Cardiac muscle cell (in vitro differentiated cells and primary cell): ENCODE results near the gene RGS8. TPM values are rescaled to one million over a fixed set of nuclear protein-coding genes. Genes with fewer than 3 reads are reported as not detected.

Source experiments
- DNase-seq, 2 donors: peaks; one replicate each; pipeline versions ENCODE4 v3.0.0 to v3.0.0-alpha.2; 2010 to 2017; ENCODE audit warnings: low read depth in 1 of 2, low spot score in 1 of 2
- H3K27ac ChIP-seq: fragments of 200-600 bp; sonication (generic); 2 replicates; pipeline ENCODE4 v1.5.1; 2016
- H3K27me3 ChIP-seq: fragments of 200-600 bp; sonication (generic); 2 replicates; pipeline ENCODE4 v1.6.0; 2016; ENCODE audit warnings: control low read depth
- H3K36me3 ChIP-seq: fragments of 200-600 bp; sonication (generic); 2 replicates; pipeline ENCODE4 v1.5.1; 2016; ENCODE audit warnings: control low read depth
- H3K4me1 ChIP-seq: fragments of 200-600 bp; sonication (generic); 2 replicates; pipeline ENCODE4 v1.8.1; 2017; ENCODE audit warnings: low read depth, mild to moderate bottlenecking, mixed run types
- H3K4me3 ChIP-seq: fragments of 200-600 bp; sonication (generic); 2 replicates; pipeline ENCODE4 v1.5.1; 2016; ENCODE audit warnings: mild to moderate bottlenecking
- H3K9me3 ChIP-seq: fragments of 200-600 bp; sonication (generic); 2 replicates; pipeline ENCODE4 v1.5.1; 2017; ENCODE audit warnings: low read depth, mild to moderate bottlenecking, control low read depth
- polyA plus RNA-seq: library from polyadenylated mRNA; unstranded; fragments of >200 nt; fragmentation: Nextera tagmentation; extraction: Ambion mirVana; gene quantifications from 2 replicates; pipeline ENCODE4 v1.2.1, GENCODE V29; 2016
- total RNA-seq: library from RNA; depleted of rRNA; stranded (reverse); fragments of >200 nt; gene quantifications from 2 replicates; pipeline ENCODE4 v1.2.3, GENCODE V29; 2016
- TF ChIP-seq, protein P1 (sequence below): IDR thresholded peaks from 2 replicates; pipeline ENCODE4 v1.5.1; 2012; ENCODE audit warnings: low read depth, mild to moderate bottlenecking, low read length

The RGS8 gene
- total and polyA plus RNA-seq, 2 experiments from 2014 or later: 2.2 TPM; not detected in 1

DNA sequence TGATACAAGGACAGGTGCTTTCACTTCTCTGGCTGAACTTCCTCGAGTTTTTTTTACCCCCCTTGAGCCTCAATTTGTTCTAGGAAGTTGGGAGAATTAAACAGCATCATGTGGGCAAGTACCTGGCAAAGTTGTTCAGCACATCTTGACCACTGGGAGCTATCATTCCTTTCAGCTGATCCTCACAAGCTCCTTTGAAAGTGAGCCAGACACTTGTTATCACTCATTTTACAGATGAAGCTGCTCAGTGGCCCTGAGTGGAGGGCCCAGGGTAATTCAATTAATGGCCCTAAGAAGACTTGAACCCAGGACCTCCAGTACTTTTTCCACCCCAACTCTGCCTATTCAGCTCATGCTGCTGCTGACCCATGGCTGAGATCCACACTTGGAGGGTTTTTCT, 2.0 kb downstream of the RGS8 start:
- no peaks in the 10 kb centered on the region for H3K4me1 ChIP-seq
- no peaks in the 10 kb centered on the region for H3K36me3 ChIP-seq
- DNase-seq: no peak
- H3K27ac ChIP-seq: no peak overlapping the region
- TF ChIP-seq, protein P1, sequence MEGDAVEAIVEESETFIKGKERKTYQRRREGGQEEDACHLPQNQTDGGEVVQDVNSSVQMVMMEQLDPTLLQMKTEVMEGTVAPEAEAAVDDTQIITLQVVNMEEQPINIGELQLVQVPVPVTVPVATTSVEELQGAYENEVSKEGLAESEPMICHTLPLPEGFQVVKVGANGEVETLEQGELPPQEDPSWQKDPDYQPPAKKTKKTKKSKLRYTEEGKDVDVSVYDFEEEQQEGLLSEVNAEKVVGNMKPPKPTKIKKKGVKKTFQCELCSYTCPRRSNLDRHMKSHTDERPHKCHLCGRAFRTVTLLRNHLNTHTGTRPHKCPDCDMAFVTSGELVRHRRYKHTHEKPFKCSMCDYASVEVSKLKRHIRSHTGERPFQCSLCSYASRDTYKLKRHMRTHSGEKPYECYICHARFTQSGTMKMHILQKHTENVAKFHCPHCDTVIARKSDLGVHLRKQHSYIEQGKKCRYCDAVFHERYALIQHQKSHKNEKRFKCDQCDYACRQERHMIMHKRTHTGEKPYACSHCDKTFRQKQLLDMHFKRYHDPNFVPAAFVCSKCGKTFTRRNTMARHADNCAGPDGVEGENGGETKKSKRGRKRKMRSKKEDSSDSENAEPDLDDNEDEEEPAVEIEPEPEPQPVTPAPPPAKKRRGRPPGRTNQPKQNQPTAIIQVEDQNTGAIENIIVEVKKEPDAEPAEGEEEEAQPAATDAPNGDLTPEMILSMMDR: no peak
- peaks cover 13% of the 10 kb centered on the region for H3K27me3 ChIP-seq
- no peak overlapping the region for H3K4me3 ChIP-seq
- no peaks in the 10 kb centered on the region for H3K9me3 ChIP-seq

DNA sequence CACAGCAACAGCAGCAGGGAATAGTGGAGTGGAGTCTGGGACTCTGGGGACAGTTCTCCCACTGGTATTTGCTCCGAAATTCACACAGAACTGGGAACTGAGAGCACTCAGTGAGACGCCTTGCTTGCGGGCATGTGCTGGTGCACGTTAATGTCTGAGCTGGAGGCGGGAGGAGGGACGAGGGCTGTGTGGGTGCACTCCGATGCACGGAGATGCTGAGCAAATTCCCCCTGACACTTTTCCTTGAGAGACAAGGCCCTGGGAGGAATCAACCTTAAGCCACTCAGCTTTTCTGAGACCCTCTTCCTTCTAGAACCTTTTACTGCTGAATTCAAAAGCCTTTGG, 2.8 kb downstream of the RGS8 start:
- Histone ChIP-seq H3K4me3 (no peak overlapping the region), H3K27ac (no peak overlapping the region), H3K9me3 (no peaks in the 10 kb centered on the region), H3K4me1 (no peaks in the 10 kb centered on the region), H3K36me3 (no peaks in the 10 kb centered on the region), H3K27me3 (peaks cover 13% of the 10 kb centered on the region)
- no peak for DNase-seq
- TF ChIP-seq, protein P1: no peak

DNA sequence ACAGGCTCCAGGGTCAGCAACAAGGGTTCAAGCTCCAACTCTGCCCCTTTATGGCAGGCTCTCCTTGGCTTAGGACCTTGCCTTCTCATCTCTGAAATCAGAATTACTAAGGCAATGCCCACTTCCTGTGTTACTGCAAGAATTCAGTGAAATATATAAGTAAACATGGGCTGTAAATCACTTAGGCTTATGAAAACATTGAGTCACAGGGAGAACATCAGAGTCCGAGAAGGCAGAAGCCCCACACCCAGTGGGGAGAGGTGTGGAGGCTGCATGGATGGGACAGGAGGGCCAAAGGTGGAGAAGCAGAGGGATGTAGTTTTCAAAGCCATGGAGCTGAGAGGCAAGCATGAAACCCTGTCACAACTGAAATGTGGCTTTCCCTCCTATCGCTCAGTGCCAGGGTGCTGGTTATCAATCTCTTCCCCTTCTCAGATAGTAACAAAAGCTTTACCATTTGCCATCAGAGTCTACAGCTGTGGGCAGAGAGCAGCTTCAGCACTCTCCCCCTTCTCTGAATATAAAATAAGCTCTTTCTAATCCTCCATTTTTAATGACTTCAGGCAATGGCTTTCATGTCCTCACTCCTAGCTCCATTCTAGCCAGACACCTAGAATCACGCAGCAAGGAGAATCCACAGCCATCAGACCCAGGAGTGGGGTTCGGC, 3.4 kb downstream of the RGS8 start:
- no peaks in the 10 kb centered on the region for H3K36me3 ChIP-seq
- no peak overlapping the region for H3K27ac ChIP-seq
- no peak for DNase-seq
- TF ChIP-seq, protein P1: no peak
- no peaks in the 10 kb centered on the region for H3K9me3 ChIP-seq
- no peaks in the 10 kb centered on the region for H3K4me1 ChIP-seq
- H3K4me3 ChIP-seq: no peak overlapping the region
- peaks cover 13% of the 10 kb centered on the region for H3K27me3 ChIP-seq

DNA sequence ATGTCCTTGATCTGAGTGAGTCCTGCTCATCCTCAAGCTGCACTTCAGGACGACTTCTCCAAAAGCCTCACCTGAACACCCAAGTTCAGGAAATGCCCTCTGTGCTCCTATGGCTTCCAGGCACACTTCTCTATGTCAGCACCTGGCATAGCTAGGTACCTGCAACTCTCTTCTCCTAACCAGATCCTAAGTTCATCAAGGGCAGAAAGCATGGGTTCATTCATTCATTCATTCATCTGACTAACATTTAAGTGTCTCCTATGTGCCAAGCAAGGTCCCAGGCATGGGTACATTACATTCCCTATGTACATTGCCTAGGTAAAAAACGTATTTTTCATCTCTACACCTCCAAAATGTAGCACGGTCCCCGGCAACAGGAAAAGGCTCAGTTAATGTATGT, 4.0 kb downstream of the RGS8 start:
- Histone ChIP-seq H3K9me3 (no peaks in the 10 kb centered on the region), H3K27me3 (peaks cover 13% of the 10 kb centered on the region), H3K4me1 (no peaks in the 10 kb centered on the region), H3K4me3 (no peak overlapping the region), H3K36me3 (no peaks in the 10 kb centered on the region), H3K27ac (no peak overlapping the region)
- TF ChIP-seq, protein P1: no peak
- DNase-seq: no peak

DNA sequence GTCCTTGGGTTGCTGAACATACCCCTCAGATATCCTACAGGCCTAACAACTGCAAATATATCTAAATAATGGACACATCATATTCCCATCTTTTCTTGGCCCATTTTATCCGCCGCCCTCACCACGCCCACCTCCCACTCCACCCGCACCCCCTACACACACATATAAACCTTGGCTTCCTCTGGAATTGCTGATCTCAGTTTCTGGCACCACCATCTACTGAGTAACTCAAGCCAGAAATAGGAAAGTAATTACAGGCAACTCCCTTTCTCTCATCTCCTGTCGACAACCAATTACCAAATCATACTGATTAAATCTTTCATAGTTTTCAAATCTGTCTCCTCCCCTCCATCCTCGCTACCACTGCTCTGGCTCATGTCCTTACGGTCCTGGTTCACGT, 4.7 kb downstream of the RGS8 start:
- Histone ChIP-seq H3K36me3 (no peaks in the 10 kb centered on the region), H3K4me1 (no peaks in the 10 kb centered on the region), H3K27me3 (peaks cover 12% of the 10 kb centered on the region), H3K9me3 (no peaks in the 10 kb centered on the region), H3K4me3 (no peak overlapping the region), H3K27ac (no peak overlapping the region)
- DNase-seq: no peak
- TF ChIP-seq, protein P1: no peak
